ENCODE measurements around the gene TMA7. TPM values are rescaled to one million over a fixed set of nuclear protein-coding genes. Genes with fewer than 3 reads are reported as not detected.

TMA7 gene
- total RNA-seq, 1 experiment from 2014 or later: 152 TPM

- Histone ChIP-seq H3K36me3 (ENCODE audit: insufficient read depth, low read length, poor library complexity, severe bottlenecking) (no peaks in the 10 kb centered on the region), H3K9me3 (ENCODE audit: low read depth, low read length, poor library complexity, severe bottlenecking) (no peaks in the 10 kb centered on the region), H3K27ac (ENCODE audit: low read depth, low read length, poor library complexity, severe bottlenecking) (no peak overlapping the region), H3K4me1 (ENCODE audit: insufficient read depth, low read length, poor library complexity, severe bottlenecking) (no peaks in the 10 kb centered on the region), H3K4me3 (ENCODE audit: low read depth, low read length, poor library complexity, severe bottlenecking) (no peak overlapping the region), H3K27me3 (replicated peaks; ENCODE audit: insufficient read depth, low read depth, low read length, poor library complexity) (no peaks in the 10 kb centered on the region)
- POLR2A ChIA-PET (ENCODE audit: low non-redundant PET): no interaction called here
- CTCF ChIA-PET: no interaction called here
- TF ChIP-seq CTCF (conservative IDR thresholded peaks at IDR 0.05; ENCODE audit: low read depth, low read length): no peak
- TF ChIP-seq EZH2 (IDR thresholded peaks at IDR 0.05; ENCODE audit: borderline replicate concordance, low read depth, low read length, poor library complexity, severe bottlenecking): no peak
- BruUV-seq (replicated peaks): no TSS peak
- intact Hi-C loops (cut with micrococcal nuclease; ENCODE audit: unreplicated experiment): no loop called here
- DNase-seq (ENCODE audit: low spot score): no peak
Measured at GRCh38 chr3:48405343-48405881, 34.6 kb upstream of the TMA7 start.

GRCh38 chr3:48405971-48406370 is 34.1 kb upstream of the TMA7 start:
- no peaks in the 10 kb centered on the region for H3K9me3 ChIP-seq (ENCODE audit: low read depth, low read length, poor library complexity, severe bottlenecking)
- no peak for DNase-seq (ENCODE audit: low spot score)
- no peaks in the 10 kb centered on the region for H3K36me3 ChIP-seq (ENCODE audit: insufficient read depth, low read length, poor library complexity, severe bottlenecking)
- ChIA-PET CTCF (no interaction called here), POLR2A (ENCODE audit: low non-redundant PET) (no interaction called here)
- intact Hi-C loops (cut with micrococcal nuclease; ENCODE audit: unreplicated experiment): no loop called here
- no TSS peak for BruUV-seq (replicated peaks)
- H3K4me1 ChIP-seq (ENCODE audit: insufficient read depth, low read length, poor library complexity, severe bottlenecking): no peaks in the 10 kb centered on the region
- no peaks in the 10 kb centered on the region for H3K27me3 ChIP-seq (replicated peaks; ENCODE audit: insufficient read depth, low read depth, low read length, poor library complexity)
- no peak overlapping the region for H3K4me3 ChIP-seq (ENCODE audit: low read depth, low read length, poor library complexity, severe bottlenecking)
- no peak overlapping the region for H3K27ac ChIP-seq (ENCODE audit: low read depth, low read length, poor library complexity, severe bottlenecking)
- TF ChIP-seq EZH2 (IDR thresholded peaks at IDR 0.05; ENCODE audit: borderline replicate concordance, low read depth, low read length, poor library complexity, severe bottlenecking) (no peak), CTCF (conservative IDR thresholded peaks at IDR 0.05; ENCODE audit: low read depth, low read length) (no peak)

GRCh38 chr3:48406443-48407431 is 33.3 kb upstream of the TMA7 start:
- CTCF ChIA-PET: no interaction called here
- H3K27me3 ChIP-seq (replicated peaks; ENCODE audit: insufficient read depth, low read depth, low read length, poor library complexity): no peaks in the 10 kb centered on the region
- no peaks in the 10 kb centered on the region for H3K4me1 ChIP-seq (ENCODE audit: insufficient read depth, low read length, poor library complexity, severe bottlenecking)
- POLR2A ChIA-PET (ENCODE audit: low non-redundant PET): no interaction called here
- H3K36me3 ChIP-seq (ENCODE audit: insufficient read depth, low read length, poor library complexity, severe bottlenecking): no peaks in the 10 kb centered on the region
- intact Hi-C loops (cut with micrococcal nuclease; ENCODE audit: unreplicated experiment): no loop called here
- H3K27ac ChIP-seq (ENCODE audit: low read depth, low read length, poor library complexity, severe bottlenecking): no peak overlapping the region
- no TSS peak for BruUV-seq (replicated peaks)
- H3K4me3 ChIP-seq (ENCODE audit: low read depth, low read length, poor library complexity, severe bottlenecking): no peak overlapping the region
- H3K9me3 ChIP-seq (ENCODE audit: low read depth, low read length, poor library complexity, severe bottlenecking): no peaks in the 10 kb centered on the region
- no peak for TF ChIP-seq EZH2 (IDR thresholded peaks at IDR 0.05; ENCODE audit: borderline replicate concordance, low read depth, low read length, poor library complexity, severe bottlenecking)
- TF ChIP-seq CTCF (conservative IDR thresholded peaks at IDR 0.05; ENCODE audit: low read depth, low read length): no peak
- no peak for DNase-seq (ENCODE audit: low spot score)
